Astrocyte (in vitro differentiated cells and primary cell): Measurements from ENCODE around the gene ZNF627. TPM values are rescaled to one million over a fixed set of nuclear protein-coding genes. Genes with fewer than 3 reads are reported as not detected.

ENCODE experiments used
- DNase-seq: peaks from one replicate; pipeline ENCODE4 v3.0.0-alpha.2; 2010; ENCODE audit warnings: low read depth
- FAIRE-seq: peaks from 2 replicates; lab custom pipeline; 2011; peaks lifted over from hg19 to GRCh38; lab: Jason Lieb, UNC
- H2AFZ ChIP-seq: 2 replicates; pipeline ENCODE4 v1.6.0; 2012; ENCODE audit warnings: low read depth, low read length, inconsistent platforms
- H3K27ac ChIP-seq: 2 replicates; pipeline ENCODE4 v1.5.1; 2011; ENCODE audit warnings: low read depth, low read length, inconsistent platforms
- H3K27me3 ChIP-seq: 2 replicates; pipeline ENCODE4 v1.6.0; 2011; ENCODE audit warnings: low read length, inconsistent platforms; ENCODE audit not compliant: insufficient read depth
- H3K36me3 ChIP-seq: 2 replicates; pipeline ENCODE4 v1.5.1; 2011; ENCODE audit warnings: low read length, inconsistent platforms; ENCODE audit not compliant: insufficient read depth
- H3K4me1 ChIP-seq: 2 replicates; pipeline ENCODE4 v1.5.1; 2011; ENCODE audit warnings: low read length, inconsistent platforms; ENCODE audit not compliant: insufficient read depth
- H3K4me2 ChIP-seq: 2 replicates; pipeline ENCODE4 v1.6.0; 2012; ENCODE audit warnings: low read length, inconsistent platforms
- H3K4me3 ChIP-seq: 2 replicates; pipeline ENCODE4 v1.5.1; 2011; ENCODE audit warnings: low read depth, mild to moderate bottlenecking, low read length, inconsistent platforms; ENCODE audit not compliant: insufficient read depth
- H3K79me2 ChIP-seq: 2 replicates; pipeline ENCODE4 v1.6.0; 2012; ENCODE audit warnings: mild to moderate bottlenecking, low read length, inconsistent platforms; ENCODE audit not compliant: insufficient read depth
- H3K9ac ChIP-seq: 2 replicates; pipeline ENCODE4 v1.6.0; 2012; ENCODE audit warnings: mild to moderate bottlenecking, low read length, inconsistent platforms
- H3K9me3 ChIP-seq: 2 replicates; pipeline ENCODE4 v1.5.1; 2012; ENCODE audit warnings: low read depth, mild to moderate bottlenecking, low read length, inconsistent platforms; ENCODE audit not compliant: insufficient read depth
- H4K20me1 ChIP-seq: 2 replicates; pipeline ENCODE4 v1.6.0; 2012; ENCODE audit warnings: low read length, inconsistent platforms; ENCODE audit not compliant: insufficient read depth
- H3K27ac Mint-ChIP-seq: one replicate; pipeline ENCODE4 v1.8.0; 2021; ENCODE audit warnings: mild to moderate bottlenecking, mixed read lengths; ENCODE audit not compliant: unreplicated experiment
- H3K27me3 Mint-ChIP-seq: one replicate; pipeline ENCODE4 v1.8.0; 2021; ENCODE audit warnings: low read depth, mixed read lengths; ENCODE audit not compliant: unreplicated experiment
- H3K36me3 Mint-ChIP-seq: one replicate; pipeline ENCODE4 v1.8.0; 2021; ENCODE audit warnings: low read depth, mixed read lengths; ENCODE audit not compliant: unreplicated experiment
- H3K4me1 Mint-ChIP-seq: one replicate; pipeline ENCODE4 v1.8.0; 2021; ENCODE audit warnings: low read depth, mixed read lengths; ENCODE audit not compliant: unreplicated experiment
- H3K4me3 Mint-ChIP-seq: one replicate; pipeline ENCODE4 v1.8.0; 2021; ENCODE audit warnings: mild to moderate bottlenecking, moderate library complexity, mixed read lengths; ENCODE audit not compliant: unreplicated experiment
- H3K9me3 Mint-ChIP-seq: one replicate; pipeline ENCODE4 v1.8.0; 2021; ENCODE audit warnings: mild to moderate bottlenecking, mixed read lengths; ENCODE audit not compliant: unreplicated experiment
- EZH2 ChIP-seq: IDR thresholded peaks from 2 replicates; pipeline ENCODE4 v1.6.1; 2012; ENCODE audit warnings: mild to moderate bottlenecking, low read length, inconsistent platforms; ENCODE audit not compliant: insufficient read depth
- total RNA-seq: library from RNA; stranded (reverse); gene quantifications from 2 replicates; pipeline ENCODE4 v1.2.1, GENCODE V29; 2021
- TF ChIP-seq, protein P1 (sequence below): IDR thresholded peaks from 2 replicates; pipeline ENCODE4 v1.5.1; 2011; ENCODE audit warnings: low read depth, mild to moderate bottlenecking, inconsistent platforms, low read length, moderate library complexity; ENCODE audit not compliant: insufficient read depth

The ZNF627 gene
- total RNA-seq, 1 donor from 2014 or later, result 20.5 TPM

DNA sequence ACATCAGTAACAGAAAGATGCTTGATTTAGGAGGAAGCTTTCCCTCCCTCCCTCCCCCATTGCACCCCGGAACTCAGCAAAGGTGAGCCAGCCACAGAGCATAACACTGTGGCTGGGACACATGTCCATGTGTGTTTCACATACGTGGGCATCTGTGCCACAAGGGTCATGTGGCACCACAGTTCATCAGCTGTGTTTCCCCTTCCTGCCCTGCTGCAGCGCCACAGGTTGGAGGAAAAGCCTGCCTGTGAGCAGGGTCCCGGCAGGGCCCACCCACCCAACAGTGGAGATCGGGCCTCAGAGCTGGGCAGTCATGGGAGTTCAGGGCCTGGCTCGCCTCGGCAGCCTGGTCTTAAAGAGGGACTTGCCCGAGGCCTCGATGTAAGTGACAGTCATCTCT, 22.6 kb upstream of the ZNF627 start:
- no peak for FAIRE-seq

DNA sequence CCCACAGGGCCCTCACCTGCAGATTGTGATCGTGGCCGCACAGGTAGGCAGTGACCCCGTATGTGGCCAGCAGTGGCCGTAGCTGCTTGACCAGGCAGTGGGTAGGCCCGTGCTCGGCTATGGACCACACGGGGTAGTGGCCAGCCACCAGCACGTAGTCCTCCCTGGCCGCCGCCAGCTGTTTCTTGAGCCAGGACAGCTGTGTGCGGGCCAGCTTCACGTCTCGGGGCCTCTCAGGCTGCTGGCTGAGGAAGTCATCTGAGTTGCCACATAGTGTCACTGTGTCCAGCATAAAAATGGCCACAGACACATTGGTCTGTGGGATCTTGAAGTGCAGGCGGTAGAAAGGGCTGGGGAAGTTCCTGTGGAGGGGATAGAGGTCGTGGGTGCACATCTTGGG, 21.1 kb upstream of the ZNF627 start:
- Mint-ChIP-seq H3K4me1 (peaks cover 5% of the 10 kb centered on the region), H3K9me3 (peaks cover 2% of the 10 kb centered on the region), H3K27ac (no peak overlapping the region), H3K4me3 (no peak overlapping the region), H3K36me3 (no peaks in the 10 kb centered on the region), H3K27me3 (peaks cover 3% of the 10 kb centered on the region)
- Histone ChIP-seq H3K27me3 (no peaks in the 10 kb centered on the region), H2AFZ (no peak overlapping the region), H3K79me2 (no peaks in the 10 kb centered on the region), H3K4me3 (no peak overlapping the region), H3K9ac (no peak overlapping the region), H3K27ac (no peak overlapping the region), H3K4me2 (no peak overlapping the region), H3K36me3 (no peaks in the 10 kb centered on the region), H3K4me1 (no peaks in the 10 kb centered on the region), H4K20me1 (no peaks in the 10 kb centered on the region), H3K9me3 (no peaks in the 10 kb centered on the region)
- TF ChIP-seq, protein P1, sequence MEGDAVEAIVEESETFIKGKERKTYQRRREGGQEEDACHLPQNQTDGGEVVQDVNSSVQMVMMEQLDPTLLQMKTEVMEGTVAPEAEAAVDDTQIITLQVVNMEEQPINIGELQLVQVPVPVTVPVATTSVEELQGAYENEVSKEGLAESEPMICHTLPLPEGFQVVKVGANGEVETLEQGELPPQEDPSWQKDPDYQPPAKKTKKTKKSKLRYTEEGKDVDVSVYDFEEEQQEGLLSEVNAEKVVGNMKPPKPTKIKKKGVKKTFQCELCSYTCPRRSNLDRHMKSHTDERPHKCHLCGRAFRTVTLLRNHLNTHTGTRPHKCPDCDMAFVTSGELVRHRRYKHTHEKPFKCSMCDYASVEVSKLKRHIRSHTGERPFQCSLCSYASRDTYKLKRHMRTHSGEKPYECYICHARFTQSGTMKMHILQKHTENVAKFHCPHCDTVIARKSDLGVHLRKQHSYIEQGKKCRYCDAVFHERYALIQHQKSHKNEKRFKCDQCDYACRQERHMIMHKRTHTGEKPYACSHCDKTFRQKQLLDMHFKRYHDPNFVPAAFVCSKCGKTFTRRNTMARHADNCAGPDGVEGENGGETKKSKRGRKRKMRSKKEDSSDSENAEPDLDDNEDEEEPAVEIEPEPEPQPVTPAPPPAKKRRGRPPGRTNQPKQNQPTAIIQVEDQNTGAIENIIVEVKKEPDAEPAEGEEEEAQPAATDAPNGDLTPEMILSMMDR, result no peak
- TF ChIP-seq EZH2, result no peak
- FAIRE-seq (no peak), DNase-seq (no peak)

More for the DNA sequence above, 22.6 kb upstream of the ZNF627 start:
- no peak overlapping the region for H3K27ac ChIP-seq
- H3K9me3 ChIP-seq, result no peaks in the 10 kb centered on the region
- no peak overlapping the region for H3K4me3 ChIP-seq
- no peak for DNase-seq
- no peaks in the 10 kb centered on the region for H4K20me1 ChIP-seq
- Mint-ChIP-seq H3K27ac (no peak overlapping the region), H3K9me3 (peaks cover 2% of the 10 kb centered on the region), H3K27me3 (peaks cover 3% of the 10 kb centered on the region), H3K4me1 (no peaks in the 10 kb centered on the region), H3K36me3 (no peaks in the 10 kb centered on the region), H3K4me3 (no peak overlapping the region)
- H3K4me1 ChIP-seq, result no peaks in the 10 kb centered on the region
- TF ChIP-seq, protein P1, result no peak
- TF ChIP-seq EZH2, result no peak
- H3K36me3 ChIP-seq, result no peaks in the 10 kb centered on the region
- no peaks in the 10 kb centered on the region for H3K79me2 ChIP-seq
- H3K27me3 ChIP-seq, result no peaks in the 10 kb centered on the region
- no peak overlapping the region for H3K9ac ChIP-seq
- H3K4me2 ChIP-seq, result no peak overlapping the region
- no peak overlapping the region for H2AFZ ChIP-seq

DNA sequence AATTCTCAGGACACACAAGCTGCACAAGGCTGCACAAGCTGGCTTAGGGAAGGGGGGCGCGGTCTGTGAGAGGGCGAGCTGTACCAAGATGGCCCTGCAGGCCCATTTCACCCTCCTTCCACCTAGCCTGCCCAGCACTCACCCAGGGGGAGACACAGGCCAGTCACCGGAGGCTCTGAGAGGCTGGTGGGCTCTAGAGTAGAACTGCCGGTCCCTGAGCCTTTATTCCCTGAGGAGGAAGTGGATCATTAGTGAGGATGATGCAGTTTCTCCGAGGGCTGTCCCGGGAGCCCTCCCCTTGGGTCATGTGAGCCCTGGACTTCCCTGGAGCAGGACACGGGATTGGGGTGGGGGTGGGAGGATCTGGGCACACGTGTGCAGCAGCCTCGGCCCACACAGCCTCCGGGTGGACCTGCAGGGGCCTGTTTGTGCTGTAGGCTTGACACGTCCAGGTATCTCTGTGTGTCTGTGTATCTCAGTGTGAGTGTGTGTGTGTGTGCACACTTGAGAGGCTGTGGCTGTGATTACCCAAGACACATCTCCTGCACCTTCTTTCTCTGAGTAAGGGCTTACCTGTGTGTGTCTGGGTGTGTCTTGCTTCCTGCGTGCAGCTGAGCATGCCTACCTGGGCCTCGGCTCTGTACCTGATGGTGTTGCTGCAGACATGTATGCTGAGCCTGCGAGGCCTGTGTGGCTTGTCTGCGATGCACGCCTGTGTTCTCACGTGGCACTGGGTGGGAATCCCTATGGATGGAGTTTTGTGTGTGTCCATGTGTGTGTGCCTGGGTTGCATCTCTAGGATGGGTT, 19.6 kb upstream of the ZNF627 start, which contains the start of gene ACP5:
Gene ACP5, minus strand, starts transcription at position 195 of the 807 bp plus-strand sequence. CDS start 328 bp downstream, outside the sequence.
- H3K27ac Mint-ChIP-seq, result no peak within 1 kb of the TSS
- H3K27me3 Mint-ChIP-seq, result peaks cover 3% of the 10 kb centered on the region
- Histone ChIP-seq H3K27ac (no peak within 1 kb of the TSS), H3K9me3 (no peaks in the 10 kb centered on the region), H3K4me2 (peak within 1 kb of the TSS; percentile 48), H3K4me3 (no peak within 1 kb of the TSS), H2AFZ (peak within 1 kb of the TSS; percentile 60), H3K36me3 (no peaks in the 10 kb centered on the region), H3K79me2 (no peaks in the 10 kb centered on the region), H4K20me1 (no peaks in the 10 kb centered on the region), H3K9ac (no peak within 1 kb of the TSS), H3K27me3 (no peaks in the 10 kb centered on the region), H3K4me1 (peaks cover 3% of the 10 kb centered on the region)
- no peak within 1 kb of the TSS for H3K4me3 Mint-ChIP-seq
- TF ChIP-seq, protein P1, result no peak
- no peak for TF ChIP-seq EZH2
- no peaks in the 10 kb centered on the region for H3K36me3 Mint-ChIP-seq
- FAIRE-seq, result no peak
- DNase-seq, result no peak
- peaks cover 11% of the 10 kb centered on the region for H3K4me1 Mint-ChIP-seq
- H3K9me3 Mint-ChIP-seq, result peaks cover 2% of the 10 kb centered on the region
